Measurements from ENCODE around the gene RAPGEF2.

DNA sequence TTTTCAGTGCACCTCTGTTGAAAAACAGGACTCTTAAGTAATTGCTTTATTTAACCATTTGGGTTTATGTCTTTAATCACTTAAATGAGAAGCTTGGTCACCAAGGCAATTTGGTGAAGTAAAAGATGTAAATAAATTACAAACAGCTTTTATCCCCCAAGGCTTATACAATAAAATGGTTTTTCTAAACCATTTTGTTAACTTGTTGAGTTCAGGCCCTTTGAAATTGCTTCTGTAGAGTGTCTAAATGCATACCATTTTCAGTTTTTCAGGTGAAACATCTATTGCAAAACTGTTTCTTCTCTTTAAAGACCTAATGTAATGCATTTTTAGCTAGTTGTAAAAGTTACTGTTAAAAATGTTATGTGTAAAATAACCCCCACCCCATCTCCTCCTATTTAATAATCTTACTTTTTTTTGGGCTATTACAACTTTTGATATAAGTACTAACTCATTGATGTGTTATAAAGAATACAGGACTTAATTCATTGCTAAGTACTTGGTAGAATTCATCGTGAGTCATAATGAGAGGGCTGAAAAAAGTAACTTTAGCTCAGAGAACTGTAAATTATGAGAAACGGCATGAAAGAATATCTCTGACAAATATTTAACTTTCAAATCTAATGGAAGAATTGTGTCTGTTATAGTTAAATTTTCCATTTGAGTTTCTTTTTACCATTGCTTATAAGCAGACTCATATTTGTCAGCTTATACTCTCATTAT is 4.5 kb downstream of the RAPGEF2 start:
- TF ChIP-seq, protein P1, sequence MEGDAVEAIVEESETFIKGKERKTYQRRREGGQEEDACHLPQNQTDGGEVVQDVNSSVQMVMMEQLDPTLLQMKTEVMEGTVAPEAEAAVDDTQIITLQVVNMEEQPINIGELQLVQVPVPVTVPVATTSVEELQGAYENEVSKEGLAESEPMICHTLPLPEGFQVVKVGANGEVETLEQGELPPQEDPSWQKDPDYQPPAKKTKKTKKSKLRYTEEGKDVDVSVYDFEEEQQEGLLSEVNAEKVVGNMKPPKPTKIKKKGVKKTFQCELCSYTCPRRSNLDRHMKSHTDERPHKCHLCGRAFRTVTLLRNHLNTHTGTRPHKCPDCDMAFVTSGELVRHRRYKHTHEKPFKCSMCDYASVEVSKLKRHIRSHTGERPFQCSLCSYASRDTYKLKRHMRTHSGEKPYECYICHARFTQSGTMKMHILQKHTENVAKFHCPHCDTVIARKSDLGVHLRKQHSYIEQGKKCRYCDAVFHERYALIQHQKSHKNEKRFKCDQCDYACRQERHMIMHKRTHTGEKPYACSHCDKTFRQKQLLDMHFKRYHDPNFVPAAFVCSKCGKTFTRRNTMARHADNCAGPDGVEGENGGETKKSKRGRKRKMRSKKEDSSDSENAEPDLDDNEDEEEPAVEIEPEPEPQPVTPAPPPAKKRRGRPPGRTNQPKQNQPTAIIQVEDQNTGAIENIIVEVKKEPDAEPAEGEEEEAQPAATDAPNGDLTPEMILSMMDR (IDR thresholded peaks at IDR 0.05; ENCODE audit: insufficient read depth, low read length, poor library complexity, severe bottlenecking): no peak
- TF ChIP-seq EZH2phosphoT487 (conservative IDR thresholded peaks at IDR 0.05; ENCODE audit: low read length): no peak
